ENCODE results near the gene UQCRHL.
"Not testable (repeated sequence)": the region's sequence is repeated elsewhere in the genome, so short reads cannot be mapped to it uniquely, and the experiment has no call there.

The UQCRHL gene

GRCh38 chr1:15807549-15807948, at the start of gene UQCRHL:
Gene UQCRHL (minus strand): TSS chr1:15807649. CDS start chr1:15807649, 0 bp downstream.
- DNase-seq (ENCODE audit: low read depth in 3 of 3) = not testable (repeated sequence)

- DNase-seq (ENCODE audit: low read depth in 3 of 3) = no peak
Measured at GRCh38 chr1:15856888-15857287, 49.4 kb upstream of the UQCRHL start.

GRCh38 chr1:15852828-15853302, 45.4 kb upstream of the UQCRHL start:
- DNase-seq (ENCODE audit: low read depth in 3 of 3) = no peak

- DNase-seq (ENCODE audit: low read depth in 3 of 3) = no peak
Measured at GRCh38 chr1:15852036-15852827, 44.8 kb upstream of the UQCRHL start.

- no peak for DNase-seq (ENCODE audit: low read depth in 3 of 3)
Measured at GRCh38 chr1:15851210-15852035, 44.0 kb upstream of the UQCRHL start.

GRCh38 chr1:15850471-15851001, 43.1 kb upstream of the UQCRHL start:
- DNase-seq (ENCODE audit: low read depth in 3 of 3) = no peak

- peak in 1 of 3 experiments; percentile 47 for DNase-seq (ENCODE audit: low read depth in 3 of 3)
Measured at GRCh38 chr1:15849775-15850324, 42.4 kb upstream of the UQCRHL start.

GRCh38 chr1:15848929-15849774, 41.7 kb upstream of the UQCRHL start:
- peak; percentile 37 to 77 (median 55) for DNase-seq (ENCODE audit: low read depth in 3 of 3)

- peak in 2 of 3 experiments; percentile 13 to 41 for DNase-seq (ENCODE audit: low read depth in 3 of 3)
Measured at GRCh38 chr1:15848143-15848928, 40.9 kb upstream of the UQCRHL start.

GRCh38 chr1:15847893-15848142, 40.4 kb upstream of the UQCRHL start:
- peak in 1 of 3 experiments; percentile 33 for DNase-seq (ENCODE audit: low read depth in 3 of 3)

- peak; percentile 92 to 97 (median 97) for DNase-seq (ENCODE audit: low read depth in 3 of 3)
Measured at GRCh38 chr1:15847100-15847892, 39.8 kb upstream of the UQCRHL start, which contains the start of gene SPEN. Gene SPEN (plus strand): TSS chr1:15847707. CDS start chr1:15848068, 361 bp downstream.

- DNase-seq (ENCODE audit: low read depth in 3 of 3) = not testable (repeated sequence)
Measured at GRCh38 chr1:15846056-15846455, 38.6 kb upstream of the UQCRHL start.

GRCh38 chr1:15843826-15844572, 36.5 kb upstream of the UQCRHL start:
- no peak for DNase-seq (ENCODE audit: low read depth in 3 of 3)

GRCh38 chr1:15838721-15839120, 31.3 kb upstream of the UQCRHL start:
- no peak for DNase-seq (ENCODE audit: low read depth in 3 of 3)

- no peak for DNase-seq (ENCODE audit: low read depth in 3 of 3)
Measured at GRCh38 chr1:15837931-15838330, 30.5 kb upstream of the UQCRHL start.

GRCh38 chr1:15836772-15837669, 29.6 kb upstream of the UQCRHL start:
- DNase-seq (ENCODE audit: low read depth in 3 of 3) = peak in 1 of 3 experiments; percentile 56

- DNase-seq (ENCODE audit: low read depth in 3 of 3) = not testable (repeated sequence)
Measured at GRCh38 chr1:15836511-15836771, 29.0 kb upstream of the UQCRHL start.
